NK-92 (cell line): ENCODE data around the gene TAS2R1.
"Not testable (repeated sequence)": the region's sequence is repeated elsewhere in the genome, so short reads cannot be mapped to it uniquely, and the experiment has no call there.

Experiments used
- DNase-seq: peaks from one replicate; lab custom pipeline; 2025; ENCODE audit not compliant: unreplicated experiment; lab: John Stamatoyannopoulos, UW

TAS2R1 gene

GRCh38 chr5:9623661-9624060 is 6.5 kb downstream of the TAS2R1 start:
- DNase-seq: no peak

GRCh38 chr5:9622971-9623421 is 7.2 kb downstream of the TAS2R1 start:
- no peak for DNase-seq

GRCh38 chr5:9621379-9621903 is 8.7 kb downstream of the TAS2R1 start:
- DNase-seq: no peak

GRCh38 chr5:9619331-9620092 is 10.6 kb downstream of the TAS2R1 start:
- DNase-seq: no peak

- no peak for DNase-seq
Observed at GRCh38 chr5:9617739-9618504, 12.2 kb downstream of the TAS2R1 start.

GRCh38 chr5:9617221-9617620 is 12.9 kb downstream of the TAS2R1 start:
- DNase-seq: no peak

- no peak for DNase-seq
Observed at GRCh38 chr5:9615331-9615730, 14.8 kb downstream of the TAS2R1 start.

GRCh38 chr5:9613360-9613759 is 16.8 kb downstream of the TAS2R1 start:
- DNase-seq: no peak

- DNase-seq: no peak
Observed at GRCh38 chr5:9610969-9611368, 19.2 kb downstream of the TAS2R1 start.

- DNase-seq: no peak
Observed at GRCh38 chr5:9610364-9610763, 19.8 kb downstream of the TAS2R1 start.

- DNase-seq: no peak
Observed at GRCh38 chr5:9608093-9608492, 22.1 kb downstream of the TAS2R1 start.

GRCh38 chr5:9605041-9605838 is 24.9 kb downstream of the TAS2R1 start:
- no peak for DNase-seq

GRCh38 chr5:9604416-9604815 is 25.7 kb downstream of the TAS2R1 start:
- DNase-seq: no peak

- DNase-seq: no peak
Observed at GRCh38 chr5:9601055-9601739, 29.0 kb downstream of the TAS2R1 start.

GRCh38 chr5:9599391-9599790 is 30.8 kb downstream of the TAS2R1 start:
- no peak for DNase-seq

GRCh38 chr5:9598329-9598728 is 31.8 kb downstream of the TAS2R1 start:
- DNase-seq: not testable (repeated sequence)

- DNase-seq: not testable (repeated sequence)
Observed at GRCh38 chr5:9597322-9597721, 32.8 kb downstream of the TAS2R1 start.

- no peak for DNase-seq
Observed at GRCh38 chr5:9596824-9597223, 33.3 kb downstream of the TAS2R1 start.

GRCh38 chr5:9596171-9596780 is 33.9 kb downstream of the TAS2R1 start:
- DNase-seq: no peak

- DNase-seq: no peak
Observed at GRCh38 chr5:9594913-9595312, 35.2 kb downstream of the TAS2R1 start.
